HG03432 (cell line): Measurements from ENCODE around the gene CD34.

Experiments used
- ATAC-seq: cut with Tn5 transposase; IDR thresholded peaks from one replicate; pipeline ENCODE4 v1.9.1; 2021; ENCODE audit warnings: mild to moderate bottlenecking, moderate library complexity; ENCODE audit not compliant: unreplicated experiment

Gene CD34

GRCh38 chr1:207836591-207837347, 74.2 kb downstream of the CD34 start:
- no peak for ATAC-seq

- no peak for ATAC-seq
Observed at GRCh38 chr1:207835958-207836357, 75.0 kb downstream of the CD34 start.

GRCh38 chr1:207833956-207834660, 76.8 kb downstream of the CD34 start:
- ATAC-seq, result no peak

GRCh38 chr1:207833381-207833780, 77.5 kb downstream of the CD34 start:
- ATAC-seq, result no peak

- ATAC-seq, result no peak
Observed at GRCh38 chr1:207832796-207833195, 78.1 kb downstream of the CD34 start.

GRCh38 chr1:207831517-207832327, 79.2 kb downstream of the CD34 start:
- peak; percentile 87 for ATAC-seq
